ENCODE results near the gene HYAL1.
"Not testable (repeated sequence)": the region's sequence is repeated elsewhere in the genome, so short reads cannot be mapped to it uniquely, and the experiment has no call there.

Gene HYAL1

GRCh38 chr3:50278880-50279224 lies 24.5 kb downstream of the HYAL1 start, which contains the start of gene LSMEM2:
TSS of gene LSMEM2 (plus strand) at chr3:50279087. CDS start at chr3:50279114, 27 bp downstream.
- Mint-ChIP-seq H3K27me3 (peaks cover 9% of the 10 kb centered on the region), H3K9me3 (ENCODE audit: low read depth) (no peaks in the 10 kb centered on the region), H3K4me3 (no peak within 1 kb of the TSS), H3K36me3 (no peaks in the 10 kb centered on the region), H3K4me1 (ENCODE audit: low read depth) (peaks cover 17% of the 10 kb centered on the region), H3K27ac (no peak within 1 kb of the TSS)

- Mint-ChIP-seq H3K9me3 (ENCODE audit: low read depth) (no peaks in the 10 kb centered on the region), H3K27me3 (peaks cover 9% of the 10 kb centered on the region), H3K36me3 (no peaks in the 10 kb centered on the region), H3K27ac (no peak overlapping the region), H3K4me3 (no peak overlapping the region), H3K4me1 (ENCODE audit: low read depth) (peaks cover 17% of the 10 kb centered on the region)
These were observed 25.1 kb downstream of the HYAL1 start for GRCh38 chr3:50278123-50278879.

GRCh38 chr3:50276762-50277101 lies 26.6 kb downstream of the HYAL1 start:
- H3K4me3 Mint-ChIP-seq, result no peak overlapping the region
- peaks cover 13% of the 10 kb centered on the region for H3K27me3 Mint-ChIP-seq
- H3K27ac Mint-ChIP-seq, result no peak overlapping the region
- peaks cover 21% of the 10 kb centered on the region for H3K4me1 Mint-ChIP-seq (ENCODE audit: low read depth)
- H3K9me3 Mint-ChIP-seq (ENCODE audit: low read depth), result no peaks in the 10 kb centered on the region
- no peaks in the 10 kb centered on the region for H3K36me3 Mint-ChIP-seq

GRCh38 chr3:50275996-50276761 lies 27.2 kb downstream of the HYAL1 start:
- no peaks in the 10 kb centered on the region for H3K9me3 Mint-ChIP-seq (ENCODE audit: low read depth)
- peaks cover 13% of the 10 kb centered on the region for H3K27me3 Mint-ChIP-seq
- no peaks in the 10 kb centered on the region for H3K36me3 Mint-ChIP-seq
- H3K4me1 Mint-ChIP-seq (ENCODE audit: low read depth), result peaks cover 21% of the 10 kb centered on the region
- peak overlapping the region; percentile 65 for H3K4me3 Mint-ChIP-seq
- no peak overlapping the region for H3K27ac Mint-ChIP-seq

GRCh38 chr3:50275141-50275995 lies 28.0 kb downstream of the HYAL1 start:
- Mint-ChIP-seq H3K4me1 (ENCODE audit: low read depth) (peaks cover 21% of the 10 kb centered on the region), H3K27ac (no peak overlapping the region), H3K9me3 (ENCODE audit: low read depth) (no peaks in the 10 kb centered on the region), H3K4me3 (peak overlapping the region; percentile 65), H3K27me3 (peaks cover 13% of the 10 kb centered on the region), H3K36me3 (no peaks in the 10 kb centered on the region)

- H3K27ac Mint-ChIP-seq, result no peak overlapping the region
These were observed 28.8 kb downstream of the HYAL1 start for GRCh38 chr3:50274371-50275104.

GRCh38 chr3:50273689-50274065 lies 29.7 kb downstream of the HYAL1 start:
- Mint-ChIP-seq H3K27ac (no peak overlapping the region), H3K4me3 (no peak overlapping the region), H3K36me3 (no peaks in the 10 kb centered on the region), H3K9me3 (ENCODE audit: low read depth) (no peaks in the 10 kb centered on the region), H3K27me3 (peaks cover 14% of the 10 kb centered on the region), H3K4me1 (ENCODE audit: low read depth) (peaks cover 21% of the 10 kb centered on the region)

More at GRCh38 chr3:50274371-50275104, 28.8 kb downstream of the HYAL1 start:
- Mint-ChIP-seq H3K9me3 (ENCODE audit: low read depth) (no peaks in the 10 kb centered on the region), H3K36me3 (no peaks in the 10 kb centered on the region), H3K4me1 (ENCODE audit: low read depth) (peaks cover 21% of the 10 kb centered on the region), H3K27me3 (peaks cover 13% of the 10 kb centered on the region), H3K4me3 (peak overlapping the region; percentile 60)

- peaks cover 21% of the 10 kb centered on the region for H3K4me1 Mint-ChIP-seq (ENCODE audit: low read depth)
- H3K9me3 Mint-ChIP-seq (ENCODE audit: low read depth), result no peaks in the 10 kb centered on the region
- H3K27me3 Mint-ChIP-seq, result peaks cover 18% of the 10 kb centered on the region
- H3K4me3 Mint-ChIP-seq, result peak overlapping the region; percentile 74
- H3K27ac Mint-ChIP-seq, result no peak overlapping the region
- H3K36me3 Mint-ChIP-seq, result no peaks in the 10 kb centered on the region
These were observed 30.3 kb downstream of the HYAL1 start for GRCh38 chr3:50272911-50273688.

GRCh38 chr3:50272538-50272910 lies 30.9 kb downstream of the HYAL1 start:
- peaks cover 18% of the 10 kb centered on the region for H3K27me3 Mint-ChIP-seq
- H3K27ac Mint-ChIP-seq; H3K4me3 Mint-ChIP-seq; H3K36me3 Mint-ChIP-seq; H3K9me3 Mint-ChIP-seq (ENCODE audit: low read depth): not testable (repeated sequence)
- peaks cover 21% of the 10 kb centered on the region for H3K4me1 Mint-ChIP-seq (ENCODE audit: low read depth)

GRCh38 chr3:50271314-50271936 lies 31.9 kb downstream of the HYAL1 start:
- H3K36me3 Mint-ChIP-seq, result no peaks in the 10 kb centered on the region
- H3K4me3 Mint-ChIP-seq, result no peak overlapping the region
- H3K27me3 Mint-ChIP-seq, result peaks cover 18% of the 10 kb centered on the region
- H3K27ac Mint-ChIP-seq, result no peak overlapping the region
- H3K9me3 Mint-ChIP-seq (ENCODE audit: low read depth), result no peaks in the 10 kb centered on the region
- peaks cover 21% of the 10 kb centered on the region for H3K4me1 Mint-ChIP-seq (ENCODE audit: low read depth)

GRCh38 chr3:50270422-50271224 lies 32.8 kb downstream of the HYAL1 start:
- Mint-ChIP-seq H3K27me3 (peaks cover 18% of the 10 kb centered on the region), H3K4me1 (ENCODE audit: low read depth) (peaks cover 17% of the 10 kb centered on the region), H3K27ac (no peak overlapping the region), H3K36me3 (no peaks in the 10 kb centered on the region), H3K9me3 (ENCODE audit: low read depth) (no peaks in the 10 kb centered on the region), H3K4me3 (no peak overlapping the region)

GRCh38 chr3:50269977-50270413 lies 33.4 kb downstream of the HYAL1 start:
- peaks cover 15% of the 10 kb centered on the region for H3K27me3 Mint-ChIP-seq
- H3K36me3 Mint-ChIP-seq, result no peaks in the 10 kb centered on the region
- H3K4me1 Mint-ChIP-seq (ENCODE audit: low read depth), result peaks cover 13% of the 10 kb centered on the region
- no peaks in the 10 kb centered on the region for H3K9me3 Mint-ChIP-seq (ENCODE audit: low read depth)
- no peak overlapping the region for H3K27ac Mint-ChIP-seq
- no peak overlapping the region for H3K4me3 Mint-ChIP-seq

- Mint-ChIP-seq H3K27ac (no peak overlapping the region), H3K36me3 (no peaks in the 10 kb centered on the region), H3K27me3 (peaks cover 13% of the 10 kb centered on the region), H3K9me3 (ENCODE audit: low read depth) (no peaks in the 10 kb centered on the region), H3K4me1 (ENCODE audit: low read depth) (peaks cover 10% of the 10 kb centered on the region), H3K4me3 (no peak overlapping the region)
These were observed 33.9 kb downstream of the HYAL1 start for GRCh38 chr3:50269460-50269859.
